Measurements from ENCODE around the gene ZHX3.

ZHX3 gene

GRCh38 chr20:41180599-41181333 lies 136.8 kb downstream of the ZHX3 start:
- Histone ChIP-seq H3K27me3 (no peaks in the 10 kb centered on the region), H3K27ac (no peak overlapping the region), H3K36me3 (no peaks in the 10 kb centered on the region), H3K4me3 (ENCODE audit: low read depth in 1 of 2, low read length in 1 of 2) (no peak overlapping the region), H3K4me1 (ENCODE audit: control insufficient read depth in 1 of 2, insufficient read depth in 1 of 2, low read depth in 1 of 2, low read length in 1 of 2) (no peaks in the 10 kb centered on the region), H3K9me3 (no peaks in the 10 kb centered on the region)
- no peak for TF ChIP-seq CTCF (IDR thresholded peaks at IDR 0.05)

GRCh38 chr20:41179961-41180360 lies 137.6 kb downstream of the ZHX3 start:
- Histone ChIP-seq H3K27ac (no peak overlapping the region), H3K27me3 (no peaks in the 10 kb centered on the region), H3K4me1 (ENCODE audit: control insufficient read depth in 1 of 2, insufficient read depth in 1 of 2, low read depth in 1 of 2, low read length in 1 of 2) (no peaks in the 10 kb centered on the region), H3K4me3 (ENCODE audit: low read depth in 1 of 2, low read length in 1 of 2) (no peak overlapping the region), H3K9me3 (no peaks in the 10 kb centered on the region), H3K36me3 (no peaks in the 10 kb centered on the region)
- no peak for TF ChIP-seq CTCF (IDR thresholded peaks at IDR 0.05)

- TF ChIP-seq CTCF (IDR thresholded peaks at IDR 0.05) = no peak
- Histone ChIP-seq H3K36me3 (no peaks in the 10 kb centered on the region), H3K4me1 (ENCODE audit: control insufficient read depth in 1 of 2, insufficient read depth in 1 of 2, low read depth in 1 of 2, low read length in 1 of 2) (no peaks in the 10 kb centered on the region), H3K27me3 (no peaks in the 10 kb centered on the region), H3K9me3 (no peaks in the 10 kb centered on the region), H3K27ac (no peak overlapping the region), H3K4me3 (ENCODE audit: low read depth in 1 of 2, low read length in 1 of 2) (no peak overlapping the region)
Measured at GRCh38 chr20:41178904-41179432, 138.6 kb downstream of the ZHX3 start.

- Histone ChIP-seq H3K9me3 (no peaks in the 10 kb centered on the region), H3K4me1 (ENCODE audit: control insufficient read depth in 1 of 2, insufficient read depth in 1 of 2, low read depth in 1 of 2, low read length in 1 of 2) (no peaks in the 10 kb centered on the region), H3K36me3 (no peaks in the 10 kb centered on the region), H3K27ac (no peak overlapping the region), H3K4me3 (ENCODE audit: low read depth in 1 of 2, low read length in 1 of 2) (no peak overlapping the region), H3K27me3 (no peaks in the 10 kb centered on the region)
- no peak for TF ChIP-seq CTCF (IDR thresholded peaks at IDR 0.05)
Measured at GRCh38 chr20:41178495-41178894, 139.0 kb downstream of the ZHX3 start.

GRCh38 chr20:41177636-41178035 lies 139.9 kb downstream of the ZHX3 start:
- no peak overlapping the region for H3K27ac ChIP-seq
- TF ChIP-seq CTCF (IDR thresholded peaks at IDR 0.05) = no peak
- H3K9me3 ChIP-seq = no peaks in the 10 kb centered on the region
- no peaks in the 10 kb centered on the region for H3K27me3 ChIP-seq
- H3K4me1 ChIP-seq (ENCODE audit: control insufficient read depth in 1 of 2, insufficient read depth in 1 of 2, low read depth in 1 of 2, low read length in 1 of 2) = no peaks in the 10 kb centered on the region
- no peak overlapping the region for H3K4me3 ChIP-seq (ENCODE audit: low read depth in 1 of 2, low read length in 1 of 2)
- no peaks in the 10 kb centered on the region for H3K36me3 ChIP-seq

Data from neutrophil (primary cell).